Pancreas (tissue), 10 donors: ENCODE measurements around the gene COPZ1. TPM values are rescaled to one million over a fixed set of nuclear protein-coding genes. Genes with fewer than 3 reads are reported as not detected.
A peak's percentile ranks its signal among the peaks of the same experiment; 100 is the strongest.

Experiments used
- ATAC-seq, 4 donors: fragments of 200-7000 bp; cut with Tn5 transposase; one replicate each; pipeline versions ENCODE4 v1.8.0 to v1.9.1; 2020; ENCODE audit warnings: mild to moderate bottlenecking in 4 of 4, moderate library complexity in 4 of 4
- DNase-seq, 6 donors: peaks; one replicate each; pipeline ENCODE4 v3.0.0-alpha.2; 2020
- FAIRE-seq: peaks from 2 replicates; lab custom pipeline; 2012; peaks lifted over from hg19 to GRCh38; lab: Jason Lieb, UNC
- H3K27ac ChIP-seq, 4 donors: fragments of 200-600 bp; sonication (generic); 1 replicate in 3 of 4; 2 replicates in 1 of 4; pipeline versions ENCODE4 v1.5.0 to v1.8.0; 2020
- H3K27me3 ChIP-seq, 4 donors: fragments of 200-600 bp; one replicate each; pipeline ENCODE4 v1.8.0; 2021
- H3K36me3 ChIP-seq, 3 donors: fragments of 200-600 bp; sonication (generic) in 1 of 3; one replicate each; pipeline versions ENCODE4 v1.5.0 to v1.8.0; 2020 to 2021
- H3K4me1 ChIP-seq, 3 donors: fragments of 200-600 bp; one replicate each; pipeline ENCODE4 v1.8.0; 2021
- H3K4me3 ChIP-seq, 4 donors: fragments of 200-600 bp; sonication (generic) in 2 of 4; one replicate each; pipeline versions ENCODE4 v1.5.0 to v1.8.0; 2020 to 2021
- H3K9me3 ChIP-seq, 4 donors: fragments of 200-600 bp; one replicate each; pipeline ENCODE4 v1.8.0; 2021
- WGBS, 2 donors: extraction: QIAGEN DNeasy Blood & Tissue Kit; methylation state at CpG; one replicate each; pipeline ENCODE4 v1.1.7; 2013; 5-methylcytosine and 5-hydroxymethylcytosine counted together
- intact Hi-C, 3 donors: fragments of 100-400 bp; cut with DNase I; formaldehyde crosslinking; loops; one replicate each; pipeline versions ENCODE4 v1.11.1 to v1.14.2; 2022
- polyA plus RNA-seq, 2 donors: library from polyadenylated mRNA; stranded (reverse); fragments of 200-250 nt; gene quantifications; one replicate each; pipeline ENCODE4 v1.2.3, GENCODE V29; 2013
- total RNA-seq, 6 donors: library from RNA; stranded (reverse); fragmentation: NEBNext Ultra II Directional in 4 of 6; extraction: Animal tissue kit (Norgen Biotek cat#: 25700) in 4 of 6; gene quantifications; one replicate each; pipeline versions ENCODE4 v1.2.1 to v1.2.4, GENCODE V29; 2021 to 2023
- TF ChIP-seq, protein P1 (sequence below), 4 donors: fragments of 200-600 bp; sonication (generic) in 3 of 4; IDR thresholded peaks; one replicate each; pipeline versions ENCODE4 v1.5.0 to v1.8.0; 2021; ENCODE audit warnings: antibody characterized with exemption in 4 of 4
- donor health status: healthy with polysubstance abuse.
- donor health status: DM: no; HTN: no; CAD: no; lungs with moderate emphysema.
- donor health status: DM: no; HTN: no; CAD: no.
- donor health status: control.
- donor health status: control.
- donor health status: Bipolar disorder and iron deficiency.
- donor health status: DM: yes; HTN: yes; CAD: no.
- donor health status: DM: no; HTN: no; CAD: no.
- donor health status: DM: no; HTN: no; CAD: no.
- donor health status: DM: yes; HTN: yes; CAD: no.

Gene COPZ1
- total and polyA plus RNA-seq, 8 donors = 44.6 to 115 (median 106) TPM

DNA sequence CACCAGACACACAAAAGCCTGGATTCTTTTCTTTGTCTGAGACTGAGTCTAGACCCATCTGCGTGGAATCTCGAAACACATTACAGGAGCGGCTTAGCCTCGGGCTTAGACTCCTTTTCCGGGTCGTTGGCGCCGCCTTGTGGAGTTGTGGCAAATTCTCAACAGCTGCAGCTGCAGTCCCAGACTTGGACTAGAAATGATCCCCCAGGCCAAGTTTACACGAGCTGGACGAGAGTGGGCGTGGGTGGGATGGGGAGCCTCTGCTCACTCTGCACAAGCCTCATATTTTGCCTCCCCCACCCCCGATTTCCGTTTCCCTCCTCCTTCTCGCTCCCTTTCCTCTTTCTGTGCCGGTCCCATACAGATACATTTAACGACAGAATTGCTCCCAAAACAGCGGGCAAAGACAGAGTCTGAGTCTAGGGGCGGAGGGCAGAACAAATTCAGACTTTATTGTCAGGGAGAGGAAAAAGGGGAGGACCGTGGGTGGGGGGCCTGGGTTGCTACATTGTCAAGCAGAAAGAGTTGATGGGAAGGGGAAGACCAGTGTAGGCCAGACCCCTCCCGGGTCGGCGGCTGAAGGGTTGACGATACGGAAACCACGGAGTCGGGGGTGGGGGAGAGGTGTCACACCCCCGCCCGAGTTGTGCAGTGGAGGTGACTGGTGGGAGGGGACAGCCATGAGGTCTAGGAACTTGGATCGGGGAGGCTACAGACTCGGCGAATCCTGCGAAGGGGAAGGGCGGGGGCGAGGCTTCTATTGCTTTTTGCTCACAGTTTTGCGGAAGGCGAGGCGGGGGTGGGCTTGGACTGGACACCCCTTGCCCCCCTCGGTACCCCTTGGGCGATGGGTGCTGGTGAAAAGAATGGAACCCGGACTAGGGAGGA is 44.0 kb downstream of the COPZ1 start:
- FAIRE-seq (no peak), ATAC-seq (peak; percentile 77 to 85 (median 84)), DNase-seq (peak; percentile 82 to 96 (median 92))
- 30 to 33% methylated on average over 40 of the region's 40 CpGs for WGBS, 2 donors
- TF ChIP-seq, protein P1, sequence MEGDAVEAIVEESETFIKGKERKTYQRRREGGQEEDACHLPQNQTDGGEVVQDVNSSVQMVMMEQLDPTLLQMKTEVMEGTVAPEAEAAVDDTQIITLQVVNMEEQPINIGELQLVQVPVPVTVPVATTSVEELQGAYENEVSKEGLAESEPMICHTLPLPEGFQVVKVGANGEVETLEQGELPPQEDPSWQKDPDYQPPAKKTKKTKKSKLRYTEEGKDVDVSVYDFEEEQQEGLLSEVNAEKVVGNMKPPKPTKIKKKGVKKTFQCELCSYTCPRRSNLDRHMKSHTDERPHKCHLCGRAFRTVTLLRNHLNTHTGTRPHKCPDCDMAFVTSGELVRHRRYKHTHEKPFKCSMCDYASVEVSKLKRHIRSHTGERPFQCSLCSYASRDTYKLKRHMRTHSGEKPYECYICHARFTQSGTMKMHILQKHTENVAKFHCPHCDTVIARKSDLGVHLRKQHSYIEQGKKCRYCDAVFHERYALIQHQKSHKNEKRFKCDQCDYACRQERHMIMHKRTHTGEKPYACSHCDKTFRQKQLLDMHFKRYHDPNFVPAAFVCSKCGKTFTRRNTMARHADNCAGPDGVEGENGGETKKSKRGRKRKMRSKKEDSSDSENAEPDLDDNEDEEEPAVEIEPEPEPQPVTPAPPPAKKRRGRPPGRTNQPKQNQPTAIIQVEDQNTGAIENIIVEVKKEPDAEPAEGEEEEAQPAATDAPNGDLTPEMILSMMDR (IDR thresholded peaks at IDR 0.05) = peak; percentile 44 to 59 (median 55)
- Histone ChIP-seq H3K4me3 (peak overlapping the region in 1 of 4 donors; percentile 21), H3K27me3 (no peaks in the 10 kb centered on the region), H3K27ac (no peak overlapping the region), H3K36me3 (no peaks in the 10 kb centered on the region), H3K9me3 (no peaks in the 10 kb centered on the region), H3K4me1 (peaks cover 0 to 3% (median 0%) of the 10 kb centered on the region in 3 donors)
- intact Hi-C loops = loop anchor here in 1 of 3 donors (10.0 kb wide), 1 partner anchor 114 kb away; no protein-coding TSS in a partner anchor

DNA sequence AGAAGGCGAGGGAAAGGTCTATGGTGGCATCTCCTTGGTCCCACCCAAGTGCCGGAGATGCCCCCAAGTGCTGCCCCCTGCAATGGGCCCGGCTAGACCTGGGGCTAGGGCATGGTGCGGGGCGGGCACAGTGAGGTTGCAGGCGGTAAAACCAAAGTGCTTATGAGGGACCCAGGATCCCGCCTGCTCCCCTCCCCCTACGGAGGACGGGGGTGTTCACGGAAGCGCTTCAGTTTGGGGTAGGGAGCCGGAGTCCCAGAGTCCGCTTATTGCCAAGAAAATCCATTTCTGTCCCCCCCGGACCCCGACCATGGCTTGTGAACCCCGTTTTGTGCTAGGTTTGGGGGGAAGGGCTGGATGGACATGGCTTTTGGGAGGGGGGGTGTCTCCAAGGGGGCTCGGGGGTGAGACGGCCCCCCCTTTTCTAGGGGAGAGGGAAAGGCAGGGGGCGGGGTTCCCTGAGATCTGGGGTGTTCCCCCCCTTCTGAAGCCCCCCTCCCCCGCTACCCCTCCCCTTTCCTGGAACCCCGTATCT is 44.7 kb downstream of the COPZ1 start:
- ATAC-seq = peak in 2 of 4 donors; percentile 1 to 3
- TF ChIP-seq, protein P1 (IDR thresholded peaks at IDR 0.05) = no peak
- H3K4me3 ChIP-seq = peak overlapping the region in 2 of 4 donors; percentile 19 to 42

GRCh38 chr12:54370171-54370730 is 45.3 kb downstream of the COPZ1 start:
- ATAC-seq = peak; percentile 81 to 90 (median 88)
- Histone ChIP-seq H3K4me1 (peaks cover 0 to 3% (median 0%) of the 10 kb centered on the region in 3 donors), H3K9me3 (no peaks in the 10 kb centered on the region), H3K36me3 (no peaks in the 10 kb centered on the region), H3K4me3 (peak overlapping the region in 3 of 4 donors; percentile 5 to 42 (median 19)), H3K27ac (no peak overlapping the region), H3K27me3 (no peaks in the 10 kb centered on the region)
- peak; percentile 65 to 95 (median 85) for DNase-seq
- TF ChIP-seq, protein P1 (IDR thresholded peaks at IDR 0.05) = peak; percentile 85 to 96 (median 90)
- WGBS, 2 donors = 1 to 5% methylated on average over 42 to 44 of the region's 44 CpGs
- no peak for FAIRE-seq
- intact Hi-C loops = no loop called here

More for the DNA sequence above, 44.7 kb downstream of the COPZ1 start:
- no peak overlapping the region for H3K27ac ChIP-seq
- H3K36me3 ChIP-seq = no peaks in the 10 kb centered on the region
- 36 to 39% methylated on average over 15 to 20 of the region's 21 CpGs for WGBS, 2 donors
- no peaks in the 10 kb centered on the region for H3K27me3 ChIP-seq
- no peak for FAIRE-seq
- peaks cover 0 to 3% (median 0%) of the 10 kb centered on the region in 3 donors for H3K4me1 ChIP-seq
- no peaks in the 10 kb centered on the region for H3K9me3 ChIP-seq
- DNase-seq = peak in 2 of 6 donors; percentile 40 to 75
- intact Hi-C loops = loop anchor here in 1 of 3 donors (10.0 kb wide), 1 partner anchor 115 kb away; no protein-coding TSS in a partner anchor

GRCh38 chr12:54371328-54372112 is 46.6 kb downstream of the COPZ1 start:
- ATAC-seq = no peak
- peak in 3 of 6 donors; percentile 38 to 86 (median 64) for DNase-seq
- H3K4me3 ChIP-seq = no peak overlapping the region
- peaks cover 0 to 3% (median 0%) of the 10 kb centered on the region in 3 donors for H3K4me1 ChIP-seq
- 58 to 69% methylated on average over 5 of the region's 5 CpGs for WGBS, 2 donors
- intact Hi-C loops = no loop called here
- H3K9me3 ChIP-seq = no peaks in the 10 kb centered on the region
- no peak for FAIRE-seq
- H3K27ac ChIP-seq = no peak overlapping the region
- TF ChIP-seq, protein P1 (IDR thresholded peaks at IDR 0.05) = no peak
- H3K36me3 ChIP-seq = no peaks in the 10 kb centered on the region
- H3K27me3 ChIP-seq = no peaks in the 10 kb centered on the region
